ENCODE results near the gene ANAPC2.

The ANAPC2 gene

GRCh38 chr9:137188490-137189296, at the start of gene ANAPC2, which contains the start of gene SSNA1:
Gene ANAPC2 (minus strand): TSS chr9:137188560. CDS start chr9:137188532, 28 bp downstream.
Gene SSNA1 (plus strand): TSS chr9:137188676. CDS start chr9:137188727, 51 bp downstream.
- DNase-seq (ENCODE audit: low spot score): peak; percentile 97

GRCh38 chr9:137236936-137237421, 48.6 kb upstream of the ANAPC2 start:
- no peak for DNase-seq (ENCODE audit: low spot score)

DNA sequence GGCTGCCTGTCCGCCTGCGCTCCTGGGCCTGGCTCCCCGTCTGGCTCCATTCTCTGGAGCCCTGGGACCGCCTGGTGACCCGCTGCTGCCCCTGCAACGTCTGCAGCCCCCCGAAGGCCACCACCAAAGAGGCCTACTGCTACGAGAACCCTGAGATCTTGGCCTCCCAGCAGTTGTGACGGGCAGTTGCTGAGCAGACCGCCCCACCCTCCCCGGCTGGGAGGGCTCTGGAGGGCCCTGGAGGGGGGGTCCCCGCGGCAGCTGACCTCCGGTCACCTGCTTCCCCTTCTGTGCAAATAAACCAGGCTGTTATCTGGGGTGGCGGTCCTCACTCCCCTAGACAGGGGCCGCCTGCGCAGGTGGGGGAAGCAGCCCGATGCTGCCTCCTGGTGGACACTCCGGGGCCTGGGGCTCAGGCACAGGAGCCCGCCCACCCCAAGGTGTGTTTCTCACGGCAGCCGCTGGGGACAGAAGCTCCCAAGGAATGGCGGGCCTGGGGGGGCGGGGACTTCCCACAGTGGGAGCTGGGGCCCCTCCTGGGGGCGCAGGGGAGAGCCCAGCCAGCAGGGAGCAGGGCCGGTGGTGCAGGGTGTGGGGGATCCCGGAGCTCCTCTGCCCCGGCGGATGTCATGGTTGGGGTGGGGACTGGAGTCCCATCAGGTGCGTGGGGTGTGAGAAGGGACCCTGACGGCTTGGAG, 48.0 kb upstream of the ANAPC2 start:
- peak; percentile 99 for DNase-seq (ENCODE audit: low spot score)

GRCh38 chr9:137235424-137236237, 47.3 kb upstream of the ANAPC2 start:
- DNase-seq (ENCODE audit: low spot score): peak; percentile 68

GRCh38 chr9:137234758-137235423, 46.5 kb upstream of the ANAPC2 start:
- DNase-seq (ENCODE audit: low spot score): no peak

GRCh38 chr9:137234055-137234697, 45.8 kb upstream of the ANAPC2 start:
- no peak for DNase-seq (ENCODE audit: low spot score)

DNA sequence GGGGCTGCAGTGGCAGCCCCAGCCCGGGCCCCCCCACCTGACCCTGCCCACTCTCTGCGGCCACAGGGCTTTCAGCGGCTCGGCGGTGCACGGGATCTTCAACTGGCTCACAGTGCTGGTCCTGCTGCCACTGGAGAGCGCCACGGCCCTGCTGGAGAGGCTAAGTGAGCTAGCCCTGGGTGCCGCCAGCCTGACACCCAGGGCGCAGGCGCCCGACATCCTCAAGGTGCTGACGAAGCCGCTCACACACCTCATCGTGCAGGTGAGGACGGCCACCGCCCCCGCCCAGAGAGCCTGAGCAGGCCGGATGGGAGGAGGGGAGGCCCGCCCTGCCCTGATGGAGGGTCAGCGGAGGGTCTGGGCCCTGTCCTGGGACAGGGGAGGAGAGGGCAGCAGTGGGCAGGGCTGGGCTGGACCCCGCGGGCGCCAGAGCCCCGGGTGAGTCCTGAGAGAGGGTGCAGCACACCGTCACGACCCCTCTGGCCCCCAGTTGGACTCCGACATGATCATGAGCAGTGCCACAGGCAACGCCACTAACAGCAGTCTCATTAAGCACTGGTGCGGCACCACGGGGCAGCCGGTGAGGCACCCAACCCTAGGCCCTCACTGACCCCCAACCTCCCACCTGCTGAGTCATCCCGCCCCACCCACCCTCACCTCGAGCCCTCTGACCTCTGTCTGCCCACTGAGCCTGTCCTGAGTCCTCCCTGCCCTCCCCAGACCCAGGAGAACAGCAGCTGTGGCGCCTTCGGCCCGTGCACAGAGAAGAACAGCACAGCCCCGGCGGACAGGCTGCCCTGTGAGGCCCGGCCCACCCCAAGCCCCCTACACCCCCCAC, 45.0 kb upstream of the ANAPC2 start:
- DNase-seq (ENCODE audit: low spot score): no peak

GRCh38 chr9:137232510-137232909, 44.1 kb upstream of the ANAPC2 start:
- no peak for DNase-seq (ENCODE audit: low spot score)

- DNase-seq (ENCODE audit: low spot score): no peak
Measured at GRCh38 chr9:137232101-137232500, 43.7 kb upstream of the ANAPC2 start.

DNA sequence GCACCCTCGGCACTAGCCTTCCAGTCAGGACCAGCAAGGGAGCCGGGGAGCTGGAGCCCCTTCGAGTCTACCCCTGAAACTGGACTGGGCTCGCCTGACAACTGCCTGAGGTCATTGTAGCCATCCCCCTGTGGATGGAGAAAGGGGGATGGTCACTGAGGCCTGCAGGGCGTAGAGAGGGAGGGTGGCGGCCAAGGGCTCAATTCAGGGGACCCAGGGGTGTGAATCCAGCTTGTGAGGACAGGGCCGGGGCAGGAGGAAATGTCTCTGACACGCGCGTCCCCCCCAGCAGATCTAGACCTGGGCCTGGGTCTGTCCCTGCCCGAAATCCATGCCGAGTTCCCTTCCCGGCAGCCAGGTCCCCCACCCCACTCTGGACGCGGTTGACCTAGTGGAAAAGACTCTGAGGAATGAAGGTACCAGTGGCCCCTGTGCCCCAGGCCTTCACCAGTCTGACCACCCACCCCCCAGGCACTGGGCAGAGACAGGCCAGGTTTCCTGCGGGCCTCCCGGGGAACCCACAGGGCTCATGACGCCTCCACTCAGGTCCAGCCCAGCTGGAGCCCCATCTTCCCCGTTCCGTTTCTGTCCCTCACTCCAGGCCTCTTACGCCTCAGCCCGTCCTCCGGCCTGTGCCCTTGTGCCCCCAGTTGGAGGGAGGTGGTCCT, 43.1 kb upstream of the ANAPC2 start:
- no peak for DNase-seq (ENCODE audit: low spot score)

DNA sequence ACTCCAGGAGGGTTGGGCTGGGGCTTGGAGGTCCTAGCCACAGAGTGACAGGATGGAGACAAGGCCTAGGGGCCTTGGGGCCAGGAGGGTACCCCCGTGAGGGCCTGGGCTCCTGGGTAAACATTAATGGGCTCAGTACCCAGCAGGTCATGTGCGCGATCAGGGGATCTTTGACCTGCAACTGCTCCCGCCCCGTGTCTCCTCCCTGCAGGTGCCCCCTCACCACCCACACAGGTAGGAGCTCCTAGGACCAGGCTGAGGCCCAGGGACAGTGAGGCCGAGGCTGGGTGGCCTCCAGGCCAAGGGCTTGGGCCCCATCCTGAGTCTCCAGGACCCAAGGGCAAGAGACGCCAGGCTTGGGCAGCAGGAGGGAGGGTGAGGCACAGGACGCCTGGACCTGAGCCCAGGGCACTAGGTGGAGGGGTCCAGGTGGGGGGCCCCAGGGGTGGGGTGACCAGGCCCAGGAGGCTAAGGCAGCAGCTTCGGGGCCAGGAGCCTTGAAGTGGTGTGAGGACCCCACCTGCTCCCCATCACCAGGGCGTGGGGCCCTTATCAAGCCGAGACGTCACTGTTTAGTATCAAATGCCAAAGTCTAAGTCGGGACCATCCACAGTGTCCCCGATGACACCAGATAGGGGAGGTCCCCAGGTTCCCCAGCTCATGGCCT, 42.5 kb upstream of the ANAPC2 start, which contains the start of gene SLC34A3:
SLC34A3 (plus strand) TSS at position 197 of the 667 bp plus-strand sequence. CDS start 802 bp downstream, outside the sequence.
- DNase-seq (ENCODE audit: low spot score): no peak

DNA sequence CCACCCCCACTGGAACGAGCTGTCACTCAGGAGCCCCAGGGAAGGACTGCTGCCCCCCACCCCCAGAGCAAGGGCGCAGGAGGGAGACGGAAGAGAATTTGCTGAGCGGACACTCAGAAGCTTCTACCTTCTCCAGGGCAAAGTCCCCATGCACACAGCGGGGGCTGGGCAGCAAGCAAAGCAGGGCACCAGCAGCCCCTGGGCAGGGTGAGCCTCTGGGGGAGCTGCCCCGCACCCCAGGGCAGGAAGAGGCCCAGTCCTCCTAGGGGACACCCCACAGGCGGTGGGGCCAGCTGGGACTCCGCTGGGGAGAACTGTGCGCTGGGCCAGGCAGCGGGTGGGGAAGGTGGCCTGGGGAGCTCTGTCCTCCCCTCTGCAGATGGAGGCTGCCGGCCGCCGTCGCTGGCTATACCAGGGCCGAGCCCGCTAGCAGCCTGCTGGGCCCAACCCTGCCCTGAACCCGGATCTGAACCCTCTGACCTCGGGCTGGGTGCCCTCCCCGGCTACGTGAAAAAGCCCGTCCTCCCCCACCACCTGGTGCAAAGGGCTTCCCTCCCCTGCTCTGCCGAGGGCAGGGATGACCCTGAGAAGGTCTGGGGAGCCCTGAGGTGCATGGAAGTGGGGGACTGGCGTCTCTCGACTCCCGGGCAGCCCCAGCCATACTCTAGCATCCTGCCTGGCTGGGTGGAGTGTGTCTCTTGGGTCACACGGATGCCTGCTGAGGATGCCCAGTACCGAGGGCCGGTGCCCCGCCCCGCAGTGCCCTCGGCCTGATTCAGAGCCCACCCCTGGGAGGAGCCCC, 41.7 kb upstream of the ANAPC2 start:
- DNase-seq (ENCODE audit: low spot score): no peak

- DNase-seq (ENCODE audit: low spot score): no peak
Measured at GRCh38 chr9:137228968-137229896, 40.9 kb upstream of the ANAPC2 start.

GRCh38 chr9:137228506-137228967, 40.2 kb upstream of the ANAPC2 start:
- DNase-seq (ENCODE audit: low spot score): no peak

DNA sequence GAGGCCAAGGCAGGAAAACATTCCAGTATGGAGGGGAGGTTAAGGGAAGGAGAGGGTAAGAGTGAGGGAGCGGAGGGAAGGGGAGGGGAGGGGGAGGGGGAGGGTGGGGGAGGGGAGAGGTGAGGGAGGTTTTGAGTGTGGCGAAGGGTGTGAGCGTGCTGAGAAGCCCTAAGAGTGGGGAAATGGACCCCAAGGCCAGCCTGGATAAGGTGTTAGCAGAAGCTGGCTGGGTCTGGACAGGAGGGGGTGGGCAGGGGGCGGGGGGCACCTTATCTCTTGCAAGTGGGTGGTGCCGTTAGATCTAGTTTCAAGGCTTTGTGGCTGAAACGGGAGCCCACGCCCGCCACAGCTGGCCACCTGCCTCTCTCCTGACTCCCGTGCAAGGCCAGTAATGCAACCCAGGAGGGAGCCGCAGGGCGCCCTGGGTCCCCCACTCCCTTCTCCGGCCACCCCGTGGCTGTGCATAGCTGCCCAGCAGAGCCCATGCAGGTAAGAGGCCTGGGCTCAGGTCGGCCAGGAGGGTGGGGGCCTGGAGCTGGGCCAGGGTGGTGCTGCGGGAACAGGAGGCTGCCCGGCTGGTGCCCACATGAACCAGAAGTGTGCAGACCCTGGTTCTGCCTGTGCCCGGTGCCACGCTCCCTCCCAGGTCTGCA, 39.6 kb upstream of the ANAPC2 start:
- no peak for DNase-seq (ENCODE audit: low spot score)

Data from HuH-7 (cell line).